GM18517 (cell line): Measurements from ENCODE around the gene NKX1-1.
"Not testable (repeated sequence)": the region's sequence is repeated elsewhere in the genome, so short reads cannot be mapped to it uniquely, and the experiment has no call there.

Experiments
- ATAC-seq: cut with Tn5 transposase; IDR thresholded peaks from one replicate; pipeline ENCODE4 v1.9.1; 2021; ENCODE audit warnings: mild to moderate bottlenecking, moderate library complexity; ENCODE audit not compliant: unreplicated experiment

The NKX1-1 gene

GRCh38 chr4:1405636-1406393 lies 427 bp downstream of the NKX1-1 start:
- ATAC-seq = no peak

- no peak for ATAC-seq
Measured at GRCh38 chr4:1405254-1405635, 997 bp downstream of the NKX1-1 start.

- no peak for ATAC-seq
Measured at GRCh38 chr4:1404573-1405253, 1.5 kb downstream of the NKX1-1 start.

GRCh38 chr4:1403591-1404572 lies 2.4 kb downstream of the NKX1-1 start:
- no peak for ATAC-seq

GRCh38 chr4:1403177-1403583 lies 3.1 kb downstream of the NKX1-1 start:
- ATAC-seq = no peak

- no peak for ATAC-seq
Measured at GRCh38 chr4:1402516-1403091, 3.6 kb downstream of the NKX1-1 start.

- no peak for ATAC-seq
Measured at GRCh38 chr4:1402021-1402515, 4.2 kb downstream of the NKX1-1 start.

- ATAC-seq = no peak
Measured at GRCh38 chr4:1401409-1402020, 4.7 kb downstream of the NKX1-1 start.

- no peak for ATAC-seq
Measured at GRCh38 chr4:1400831-1401408, 5.3 kb downstream of the NKX1-1 start.

GRCh38 chr4:1400191-1400805 lies 5.9 kb downstream of the NKX1-1 start:
- ATAC-seq = no peak

GRCh38 chr4:1399508-1400190 lies 6.6 kb downstream of the NKX1-1 start:
- ATAC-seq = no peak

GRCh38 chr4:1398681-1399507 lies 7.3 kb downstream of the NKX1-1 start:
- ATAC-seq = no peak

GRCh38 chr4:1396806-1397455 lies 9.3 kb downstream of the NKX1-1 start:
- no peak for ATAC-seq

- ATAC-seq = no peak
Measured at GRCh38 chr4:1395941-1396805, 10.1 kb downstream of the NKX1-1 start.

GRCh38 chr4:1395389-1395820 lies 10.8 kb downstream of the NKX1-1 start:
- ATAC-seq = not testable (repeated sequence)

- ATAC-seq = not testable (repeated sequence)
Measured at GRCh38 chr4:1394554-1395388, 11.5 kb downstream of the NKX1-1 start.
